GF-D8 (cell line): ENCODE data around the gene SLC35F3.
"Not testable (repeated sequence)": the region's sequence is repeated elsewhere in the genome, so short reads cannot be mapped to it uniquely, and the experiment has no call there.

Source experiments
- DNase-seq: peaks from one replicate; lab custom pipeline; 2025; lab: John Stamatoyannopoulos, UW

Gene SLC35F3

GRCh38 chr1:233904633-233905415, at the start of gene SLC35F3:
Gene SLC35F3, plus strand, starts transcription at chr1:233904676.
- no peak for DNase-seq

- peak; percentile 15 for DNase-seq
Measured at GRCh38 chr1:233859446-233859845, 45.0 kb upstream of the SLC35F3 start.

GRCh38 chr1:233863901-233864545, 40.5 kb upstream of the SLC35F3 start:
- no peak for DNase-seq

- DNase-seq, result no peak
Measured at GRCh38 chr1:233864578-233864977, 39.9 kb upstream of the SLC35F3 start.

GRCh38 chr1:233865216-233865615, 39.3 kb upstream of the SLC35F3 start:
- no peak for DNase-seq

GRCh38 chr1:233865902-233866301, 38.6 kb upstream of the SLC35F3 start:
- no peak for DNase-seq

- no peak for DNase-seq
Measured at GRCh38 chr1:233867028-233867427, 37.4 kb upstream of the SLC35F3 start.

GRCh38 chr1:233868461-233868860, 36.0 kb upstream of the SLC35F3 start:
- DNase-seq, result peak; percentile 21

- DNase-seq, result no peak
Measured at GRCh38 chr1:233869680-233870079, 34.8 kb upstream of the SLC35F3 start.

- no peak for DNase-seq
Measured at GRCh38 chr1:233873666-233874065, 30.8 kb upstream of the SLC35F3 start.

- DNase-seq, result no peak
Measured at GRCh38 chr1:233879841-233880240, 24.6 kb upstream of the SLC35F3 start.

GRCh38 chr1:233883671-233884070, 20.8 kb upstream of the SLC35F3 start:
- no peak for DNase-seq

- no peak for DNase-seq
Measured at GRCh38 chr1:233884461-233885151, 19.9 kb upstream of the SLC35F3 start.

- DNase-seq, result no peak
Measured at GRCh38 chr1:233885196-233885920, 19.1 kb upstream of the SLC35F3 start.

- not testable (repeated sequence) for DNase-seq
Measured at GRCh38 chr1:233891151-233891550, 13.3 kb upstream of the SLC35F3 start.

- DNase-seq, result no peak
Measured at GRCh38 chr1:233897325-233898162, 6.9 kb upstream of the SLC35F3 start.

- no peak for DNase-seq
Measured at GRCh38 chr1:233901495-233901894, 3.0 kb upstream of the SLC35F3 start.

- no peak for DNase-seq
Measured at GRCh38 chr1:233905416-233906051, 1.1 kb downstream of the SLC35F3 start.

- DNase-seq, result no peak
Measured at GRCh38 chr1:233907151-233907550, 2.7 kb downstream of the SLC35F3 start.

GRCh38 chr1:233908092-233908491, 3.6 kb downstream of the SLC35F3 start:
- no peak for DNase-seq

- no peak for DNase-seq
Measured at GRCh38 chr1:233909195-233909594, 4.7 kb downstream of the SLC35F3 start.
